Measurements from ENCODE around the gene LPAR6.

LPAR6 gene

DNA sequence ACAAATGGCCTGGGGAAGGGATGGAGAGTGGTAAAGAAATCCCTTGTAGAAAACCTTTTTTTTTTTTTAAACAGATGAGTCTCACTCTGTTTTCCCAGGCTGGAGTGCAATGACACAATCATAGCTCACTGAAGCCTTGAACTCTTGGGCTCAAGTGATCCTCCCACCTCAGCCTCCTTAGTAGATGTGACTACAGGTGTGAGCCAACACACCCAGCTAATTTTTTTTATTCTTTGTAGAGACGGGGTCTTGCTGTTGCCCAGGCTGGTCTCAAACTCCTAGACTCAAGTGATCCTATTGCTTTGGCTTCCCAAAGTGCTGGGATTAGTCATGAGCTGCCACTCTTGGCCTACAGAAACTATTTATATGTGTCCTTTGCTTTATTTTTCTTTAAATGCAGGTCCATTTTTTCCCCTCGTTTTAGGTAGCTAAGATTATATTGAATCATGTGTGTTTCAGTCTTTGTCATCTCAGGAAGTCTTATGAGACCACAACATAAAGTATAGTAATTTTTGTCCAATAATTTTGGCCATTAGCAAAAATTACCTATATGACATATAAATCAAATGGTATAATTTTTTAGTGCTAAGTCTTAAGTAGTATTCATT, 10.5 kb downstream of the LPAR6 start:
- H3K36me3 ChIP-seq: no peaks in the 10 kb centered on the region
- TF ChIP-seq, protein P1, sequence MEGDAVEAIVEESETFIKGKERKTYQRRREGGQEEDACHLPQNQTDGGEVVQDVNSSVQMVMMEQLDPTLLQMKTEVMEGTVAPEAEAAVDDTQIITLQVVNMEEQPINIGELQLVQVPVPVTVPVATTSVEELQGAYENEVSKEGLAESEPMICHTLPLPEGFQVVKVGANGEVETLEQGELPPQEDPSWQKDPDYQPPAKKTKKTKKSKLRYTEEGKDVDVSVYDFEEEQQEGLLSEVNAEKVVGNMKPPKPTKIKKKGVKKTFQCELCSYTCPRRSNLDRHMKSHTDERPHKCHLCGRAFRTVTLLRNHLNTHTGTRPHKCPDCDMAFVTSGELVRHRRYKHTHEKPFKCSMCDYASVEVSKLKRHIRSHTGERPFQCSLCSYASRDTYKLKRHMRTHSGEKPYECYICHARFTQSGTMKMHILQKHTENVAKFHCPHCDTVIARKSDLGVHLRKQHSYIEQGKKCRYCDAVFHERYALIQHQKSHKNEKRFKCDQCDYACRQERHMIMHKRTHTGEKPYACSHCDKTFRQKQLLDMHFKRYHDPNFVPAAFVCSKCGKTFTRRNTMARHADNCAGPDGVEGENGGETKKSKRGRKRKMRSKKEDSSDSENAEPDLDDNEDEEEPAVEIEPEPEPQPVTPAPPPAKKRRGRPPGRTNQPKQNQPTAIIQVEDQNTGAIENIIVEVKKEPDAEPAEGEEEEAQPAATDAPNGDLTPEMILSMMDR (IDR thresholded peaks at IDR 0.05; ENCODE audit: low read depth, low read length): no peak
- H3K9me3 ChIP-seq (ENCODE audit: severe bottlenecking): no peaks in the 10 kb centered on the region
- no peaks in the 10 kb centered on the region for H3K27me3 ChIP-seq (ENCODE audit: insufficient read depth, low read depth, severe bottlenecking)
- no peak for DNase-seq
- no peak overlapping the region for H3K4me3 ChIP-seq (ENCODE audit: low read depth, low read length)
- H3K27ac ChIP-seq: no peak overlapping the region

DNA sequence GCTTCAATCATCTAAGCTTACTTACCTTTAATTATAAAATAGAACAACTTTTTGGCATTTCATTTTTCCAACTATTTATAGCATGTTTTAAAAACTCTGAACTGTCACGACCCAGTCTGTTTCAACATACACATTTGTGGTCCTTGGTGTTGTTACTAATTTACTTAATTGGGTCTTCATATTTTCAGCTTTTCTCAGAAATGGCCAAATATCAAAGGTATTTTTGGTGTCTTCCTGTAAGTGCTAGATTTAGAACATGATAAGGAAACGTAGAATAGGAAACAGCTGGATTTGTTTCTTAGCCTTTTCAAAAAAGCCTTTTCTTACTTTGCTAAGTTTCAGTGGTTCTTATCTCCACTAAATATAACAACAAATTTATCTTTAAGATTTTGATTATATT, 11.4 kb downstream of the LPAR6 start:
- no peak overlapping the region for H3K4me3 ChIP-seq (ENCODE audit: low read depth, low read length)
- DNase-seq: no peak
- TF ChIP-seq, protein P1 (IDR thresholded peaks at IDR 0.05; ENCODE audit: low read depth, low read length): no peak
- H3K36me3 ChIP-seq: no peaks in the 10 kb centered on the region
- H3K27me3 ChIP-seq (ENCODE audit: insufficient read depth, low read depth, severe bottlenecking): no peaks in the 10 kb centered on the region
- H3K27ac ChIP-seq: no peak overlapping the region
- H3K9me3 ChIP-seq (ENCODE audit: severe bottlenecking): no peaks in the 10 kb centered on the region

DNA sequence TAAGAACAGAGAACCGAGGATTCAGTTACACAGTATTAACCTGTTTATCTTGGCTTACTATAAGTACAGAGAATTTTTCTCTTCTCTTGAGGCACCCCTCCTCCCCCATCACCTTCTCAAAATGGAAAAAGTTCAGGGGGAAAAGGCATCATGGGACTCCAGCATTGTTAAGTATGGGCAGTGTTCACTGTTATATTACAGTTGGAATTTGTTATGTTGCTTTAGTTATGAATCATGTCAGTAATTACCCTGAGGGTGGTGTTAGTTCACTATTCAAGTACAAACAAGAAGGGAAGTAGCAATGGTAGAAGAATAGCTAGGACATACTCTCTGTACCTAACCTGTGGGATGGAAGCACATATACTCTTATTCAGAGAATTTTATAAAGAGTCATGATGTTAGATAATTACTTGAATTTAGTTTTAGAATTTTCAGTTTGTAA, 12.0 kb downstream of the LPAR6 start:
- H3K27ac ChIP-seq: no peak overlapping the region
- no peaks in the 10 kb centered on the region for H3K27me3 ChIP-seq (ENCODE audit: insufficient read depth, low read depth, severe bottlenecking)
- H3K9me3 ChIP-seq (ENCODE audit: severe bottlenecking): no peaks in the 10 kb centered on the region
- no peak for DNase-seq
- TF ChIP-seq, protein P1 (IDR thresholded peaks at IDR 0.05; ENCODE audit: low read depth, low read length): no peak
- H3K4me3 ChIP-seq (ENCODE audit: low read depth, low read length): no peak overlapping the region
- no peaks in the 10 kb centered on the region for H3K36me3 ChIP-seq

DNA sequence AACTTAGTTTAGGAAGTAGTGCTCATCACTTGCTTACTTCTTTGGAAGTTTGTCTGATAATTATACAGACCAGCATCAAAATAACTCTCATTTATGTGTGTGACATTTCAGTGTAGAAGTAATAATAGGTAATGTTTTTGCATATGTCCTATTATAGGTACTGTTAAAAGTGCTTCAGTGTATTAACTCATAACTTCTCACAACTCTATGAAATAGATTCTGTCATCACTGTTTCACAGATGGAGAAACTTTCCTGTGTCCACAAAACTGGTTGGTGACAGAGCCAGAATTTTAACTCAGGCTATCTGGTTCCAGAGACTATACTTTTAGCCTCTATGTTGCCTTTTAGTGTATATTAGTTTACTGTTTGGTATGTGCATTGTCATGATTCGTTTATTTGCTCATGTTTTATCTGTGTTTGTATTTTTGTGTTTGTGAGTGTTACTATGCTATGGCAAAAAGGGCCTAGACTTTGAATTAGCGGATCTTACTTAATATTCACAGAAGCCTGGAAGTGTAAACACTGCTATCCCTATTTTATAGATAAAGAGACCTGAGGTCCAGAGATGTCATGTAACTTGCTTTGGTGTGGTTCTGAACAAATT, 12.7 kb downstream of the LPAR6 start:
- TF ChIP-seq, protein P1 (IDR thresholded peaks at IDR 0.05; ENCODE audit: low read depth, low read length): no peak
- Histone ChIP-seq H3K9me3 (ENCODE audit: severe bottlenecking) (no peaks in the 10 kb centered on the region), H3K36me3 (no peaks in the 10 kb centered on the region), H3K4me3 (ENCODE audit: low read depth, low read length) (no peak overlapping the region), H3K27ac (no peak overlapping the region), H3K27me3 (ENCODE audit: insufficient read depth, low read depth, severe bottlenecking) (no peaks in the 10 kb centered on the region)
- no peak for DNase-seq

DNA sequence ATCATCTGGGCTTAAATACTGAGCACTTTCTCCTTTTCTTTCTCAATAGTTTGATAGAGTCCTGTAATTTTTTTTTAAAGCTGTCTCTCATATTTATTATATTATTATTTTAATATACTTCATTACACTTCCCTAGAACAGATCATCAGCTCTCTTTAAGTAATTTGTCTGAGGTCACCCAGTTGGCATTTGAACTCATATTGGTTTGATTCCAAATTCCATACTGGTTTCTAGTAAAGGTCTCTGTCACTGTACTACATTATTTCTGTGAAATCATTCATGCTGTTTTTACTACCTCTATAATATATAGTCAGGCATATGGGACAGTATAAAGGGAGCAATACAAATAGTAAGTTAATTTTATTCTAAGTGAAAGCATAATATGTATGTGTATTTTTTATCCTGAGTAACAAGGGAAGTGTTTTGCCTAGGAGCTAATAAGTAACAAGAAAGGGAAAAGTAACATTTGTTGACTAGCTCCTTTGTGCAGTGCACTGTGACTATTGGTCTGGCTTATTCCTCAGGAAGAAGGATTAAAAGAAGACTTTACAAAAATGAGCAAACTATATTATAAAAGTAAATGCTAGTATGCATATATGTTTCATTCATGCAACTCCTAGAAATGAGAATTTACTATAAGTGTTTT, 14.3 kb downstream of the LPAR6 start:
- Histone ChIP-seq H3K9me3 (ENCODE audit: severe bottlenecking) (no peaks in the 10 kb centered on the region), H3K27me3 (ENCODE audit: insufficient read depth, low read depth, severe bottlenecking) (no peaks in the 10 kb centered on the region), H3K4me3 (ENCODE audit: low read depth, low read length) (no peak overlapping the region), H3K36me3 (no peaks in the 10 kb centered on the region), H3K27ac (no peak overlapping the region)
- no peak for DNase-seq
- TF ChIP-seq, protein P1 (IDR thresholded peaks at IDR 0.05; ENCODE audit: low read depth, low read length): no peak

Data from WERI-Rb-1 (cell line).